Measurements from ENCODE around the gene TUSC2.

DNA sequence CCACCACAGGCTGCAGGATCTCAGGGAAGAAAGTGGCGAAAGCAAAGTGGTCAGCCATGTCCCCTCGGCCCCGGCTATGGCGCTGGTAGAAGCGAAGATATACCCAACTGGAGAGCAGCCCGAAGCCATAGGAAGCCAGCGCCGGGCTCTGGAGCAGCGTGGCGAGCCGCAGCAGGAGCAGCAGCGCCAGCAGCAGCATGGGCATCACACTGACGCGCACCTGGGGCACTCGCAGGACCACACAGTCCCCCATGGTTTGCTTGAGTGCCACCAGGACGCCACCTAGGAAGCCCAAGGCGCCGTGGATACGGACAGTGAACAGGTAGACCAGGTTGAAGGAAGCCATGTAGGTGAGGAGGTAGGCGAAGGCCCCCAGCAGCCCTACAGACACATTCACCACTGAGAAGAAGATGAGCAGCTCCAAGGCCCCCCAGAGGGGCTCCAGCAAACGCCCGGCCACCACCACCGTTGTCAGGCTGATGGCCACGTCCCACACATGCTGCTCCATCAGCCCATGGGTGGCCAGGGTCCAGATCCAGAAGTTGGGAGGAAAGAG is 30.4 kb upstream of the TUSC2 start:
- TF ChIP-seq CTCF (IDR thresholded peaks at IDR 0.05): no peak
- no peak for TF ChIP-seq POLR2A (IDR thresholded peaks at IDR 0.05)

All from testis (tissue), 2 donors.